OCI-LY7 (cell line): ENCODE data around the gene HIP1R. TPM values are rescaled to one million over a fixed set of nuclear protein-coding genes. Genes with fewer than 3 reads are reported as not detected.

ENCODE experiments used
- BruUV-seq: library from RNA; stranded (reverse); fragments of 400-500 nt; replicated peaks from 2 replicates; lab custom pipeline; 2021; lab: Mats Ljungman, UMichigan
- CTCF ChIA-PET: fragments of 300-600 bp; sonication (Branson Sonifier 250); formaldehyde crosslinking; loops from one replicate; lab custom pipeline; 2022; ENCODE audit warnings: antibody characterized with exemption; ENCODE audit not compliant: unreplicated experiment; lab: Charles Lee
- POLR2A ChIA-PET: fragments of 300-600 bp; sonication (Branson Sonifier 250); formaldehyde crosslinking; loops from one replicate; lab custom pipeline; 2022; ENCODE audit warnings: antibody characterized with exemption; lab: Charles Lee
- DNase-seq: peaks from one replicate; pipeline ENCODE4 v3.0.0-alpha.2; 2015; ENCODE audit warnings: low spot score
- H2AFZ ChIP-seq: fragments of 200-600 bp; sonication (generic), shearing (Covaris generic); 2 replicates; pipeline ENCODE4 v1.6.1; 2014; ENCODE audit warnings: mild to moderate bottlenecking, antibody characterized with exemption, low read length, moderate library complexity
- H3K27ac ChIP-seq: fragments of 200-600 bp; sonication (generic); 2 replicates; pipeline ENCODE4 v1.5.1; 2014; ENCODE audit warnings: mixed run types, low read depth, mild to moderate bottlenecking, moderate library complexity, low read length, inconsistent platforms; ENCODE audit not compliant: poor library complexity, severe bottlenecking
- H3K36me3 ChIP-seq: fragments of 200-600 bp; sonication (generic); 2 replicates; pipeline ENCODE4 v1.6.1; 2014; ENCODE audit warnings: mild to moderate bottlenecking, antibody characterized with exemption, low read length, moderate library complexity, mixed read lengths; ENCODE audit not compliant: insufficient read depth
- H3K4me1 ChIP-seq: fragments of 200-600 bp; sonication (generic); 2 replicates; pipeline ENCODE4 v1.5.1; 2014; ENCODE audit warnings: mild to moderate bottlenecking, low read length; ENCODE audit not compliant: insufficient read depth, poor library complexity, severe bottlenecking
- H3K4me2 ChIP-seq: fragments of 200-600 bp; sonication (generic); 2 replicates; pipeline ENCODE4 v1.6.1; 2014; ENCODE audit warnings: mild to moderate bottlenecking, low read length
- H3K4me3 ChIP-seq: fragments of 200-600 bp; sonication (generic); 2 replicates; pipeline ENCODE4 v1.5.1; 2014; ENCODE audit warnings: mild to moderate bottlenecking, low read depth, low read length; ENCODE audit not compliant: poor library complexity, severe bottlenecking
- H3K79me2 ChIP-seq: fragments of 200-600 bp; sonication (generic); 2 replicates; pipeline ENCODE4 v1.6.1; 2016; ENCODE audit warnings: low read depth, mild to moderate bottlenecking, low read length, moderate library complexity, mixed read lengths; ENCODE audit not compliant: insufficient read depth
- H3K9me2 ChIP-seq: fragments of 200-600 bp; sonication (generic); 2 replicates; pipeline ENCODE4 v1.6.1; 2016; ENCODE audit warnings: mild to moderate bottlenecking, low read length, mixed read lengths; ENCODE audit not compliant: insufficient read depth
- H3K9me3 ChIP-seq: fragments of 200-600 bp; sonication (generic); 2 replicates; pipeline ENCODE4 v1.6.1; 2014; ENCODE audit warnings: mild to moderate bottlenecking, mixed run types, low read length, mixed read lengths
- H4K20me1 ChIP-seq: fragments of 200-600 bp; sonication (generic); 2 replicates; pipeline ENCODE4 v1.6.1; 2014; ENCODE audit warnings: mild to moderate bottlenecking, antibody characterized with exemption, low read length, moderate library complexity, mixed read lengths; ENCODE audit not compliant: insufficient read depth
- EZH2phosphoT487 ChIP-seq: fragments of 200-600 bp; sonication (generic); IDR thresholded peaks from 2 replicates; pipeline ENCODE4 v1.6.1; 2018; ENCODE audit warnings: low read depth, borderline replicate concordance, mild to moderate bottlenecking, mixed run types, antibody characterized with exemption, low read length, moderate library complexity, mixed read lengths
- intact Hi-C: fragments of 100-400 bp; cut with micrococcal nuclease; formaldehyde crosslinking; loops from one replicate; pipeline ENCODE4 v1.10.0; 2022; ENCODE audit not compliant: unreplicated experiment
- total RNA-seq, 2 experiments: library from RNA; depleted of rRNA in 1 of 2; stranded (reverse); fragments of >200 nt in 1 of 2; shearing (Covaris generic) in 1 of 2; gene quantifications; 2 replicates each; pipeline ENCODE4 v1.2.3, GENCODE V29; 2014 to 2022
- TF ChIP-seq, protein P1 (sequence below): fragments of 200-600 bp; sonication (generic); conservative IDR thresholded peaks from 2 replicates; pipeline ENCODE4 v1.5.1; 2014; ENCODE audit warnings: mild to moderate bottlenecking, antibody characterized with exemption, low read length, moderate library complexity, mixed read lengths

The HIP1R gene
- total RNA-seq, 2 experiments from 2014 or later, result 56.5 to 66.4 TPM

GRCh38 chr12:122884860-122885259 is 49.6 kb downstream of the HIP1R start:
- Histone ChIP-seq H3K36me3 (no peaks in the 10 kb centered on the region), H3K4me1 (peaks cover 68% of the 10 kb centered on the region), H3K4me3 (no peak overlapping the region), H4K20me1 (no peaks in the 10 kb centered on the region), H3K27ac (no peak overlapping the region), H3K9me3 (no peaks in the 10 kb centered on the region), H3K9me2 (no peaks in the 10 kb centered on the region), H3K79me2 (no peaks in the 10 kb centered on the region), H3K4me2 (no peak overlapping the region), H2AFZ (no peak overlapping the region)
- ChIA-PET CTCF (no interaction called here), POLR2A (interaction anchor here (0.5 to 2.3 kb wide), 3 partner anchors 13 to 420 kb away, joined by 3 to 6 read pairs (median 4); partner anchors contain the start of genes MPHOSPH9 and MTRFR)
- intact Hi-C loops, result loop anchor here (10.0 kb wide), 1 partner anchor 350 kb away; the partner anchor contains the start of genes MPHOSPH9 and MTRFR
- TF ChIP-seq EZH2phosphoT487, result no peak
- TF ChIP-seq, protein P1, sequence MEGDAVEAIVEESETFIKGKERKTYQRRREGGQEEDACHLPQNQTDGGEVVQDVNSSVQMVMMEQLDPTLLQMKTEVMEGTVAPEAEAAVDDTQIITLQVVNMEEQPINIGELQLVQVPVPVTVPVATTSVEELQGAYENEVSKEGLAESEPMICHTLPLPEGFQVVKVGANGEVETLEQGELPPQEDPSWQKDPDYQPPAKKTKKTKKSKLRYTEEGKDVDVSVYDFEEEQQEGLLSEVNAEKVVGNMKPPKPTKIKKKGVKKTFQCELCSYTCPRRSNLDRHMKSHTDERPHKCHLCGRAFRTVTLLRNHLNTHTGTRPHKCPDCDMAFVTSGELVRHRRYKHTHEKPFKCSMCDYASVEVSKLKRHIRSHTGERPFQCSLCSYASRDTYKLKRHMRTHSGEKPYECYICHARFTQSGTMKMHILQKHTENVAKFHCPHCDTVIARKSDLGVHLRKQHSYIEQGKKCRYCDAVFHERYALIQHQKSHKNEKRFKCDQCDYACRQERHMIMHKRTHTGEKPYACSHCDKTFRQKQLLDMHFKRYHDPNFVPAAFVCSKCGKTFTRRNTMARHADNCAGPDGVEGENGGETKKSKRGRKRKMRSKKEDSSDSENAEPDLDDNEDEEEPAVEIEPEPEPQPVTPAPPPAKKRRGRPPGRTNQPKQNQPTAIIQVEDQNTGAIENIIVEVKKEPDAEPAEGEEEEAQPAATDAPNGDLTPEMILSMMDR, result no peak
- no peak for DNase-seq
- BruUV-seq, result no TSS peak

DNA sequence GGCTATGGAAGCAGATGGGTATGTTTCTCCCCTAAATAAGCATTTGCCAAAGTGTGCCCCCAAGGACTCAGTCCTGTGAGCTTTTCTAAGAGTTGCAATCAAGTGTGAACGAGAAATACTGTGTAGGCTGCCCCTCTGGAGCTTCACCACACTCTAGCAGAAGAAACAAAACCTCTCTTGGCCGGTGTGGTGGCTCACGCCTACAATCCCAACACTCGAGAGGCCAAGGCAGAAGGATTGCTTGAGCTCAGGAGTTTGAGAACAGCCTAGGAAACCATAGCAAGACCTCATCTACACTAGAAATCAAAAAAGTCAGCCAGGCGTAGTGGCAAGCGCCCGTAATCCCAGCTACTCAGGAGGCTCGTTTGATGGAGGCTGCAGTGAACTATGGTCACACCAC is 50.9 kb downstream of the HIP1R start:
- Histone ChIP-seq H3K27ac (no peak overlapping the region), H3K9me3 (no peaks in the 10 kb centered on the region), H3K36me3 (no peaks in the 10 kb centered on the region), H3K4me3 (no peak overlapping the region), H2AFZ (no peak overlapping the region), H3K4me2 (peak overlapping the region; percentile 69), H3K4me1 (peaks cover 59% of the 10 kb centered on the region), H3K9me2 (no peaks in the 10 kb centered on the region), H4K20me1 (no peaks in the 10 kb centered on the region), H3K79me2 (no peaks in the 10 kb centered on the region)
- BruUV-seq, result no TSS peak
- CTCF ChIA-PET, result no interaction called here
- POLR2A ChIA-PET, result interaction anchor here (0.5 to 2.3 kb wide), 2 partner anchors 14 to 23 kb away, joined by 4 to 6 read pairs; no protein-coding TSS in a partner anchor
- intact Hi-C loops, result loop anchor here (10.0 kb wide), 1 partner anchor 349 kb away; the partner anchor contains the start of genes MPHOSPH9 and MTRFR
- no peak for DNase-seq
- TF ChIP-seq, protein P1, result no peak
- TF ChIP-seq EZH2phosphoT487, result no peak
